Head of caudate nucleus (tissue), 42 donors: ENCODE data around the gene TTC12.

Experiments used
- DNase-seq, 42 donors: peaks; one replicate each; pipeline versions ENCODE4 v3.0.0 to v3.0.0-alpha.2; 2020 to 2021; ENCODE audit warnings: mixed read lengths in 7 of 42
- intact Hi-C: fragments of 100-400 bp; cut with DNase I; formaldehyde crosslinking; loops from one replicate; pipeline ENCODE4 v1.15.0; 2022

The TTC12 gene, protein sequence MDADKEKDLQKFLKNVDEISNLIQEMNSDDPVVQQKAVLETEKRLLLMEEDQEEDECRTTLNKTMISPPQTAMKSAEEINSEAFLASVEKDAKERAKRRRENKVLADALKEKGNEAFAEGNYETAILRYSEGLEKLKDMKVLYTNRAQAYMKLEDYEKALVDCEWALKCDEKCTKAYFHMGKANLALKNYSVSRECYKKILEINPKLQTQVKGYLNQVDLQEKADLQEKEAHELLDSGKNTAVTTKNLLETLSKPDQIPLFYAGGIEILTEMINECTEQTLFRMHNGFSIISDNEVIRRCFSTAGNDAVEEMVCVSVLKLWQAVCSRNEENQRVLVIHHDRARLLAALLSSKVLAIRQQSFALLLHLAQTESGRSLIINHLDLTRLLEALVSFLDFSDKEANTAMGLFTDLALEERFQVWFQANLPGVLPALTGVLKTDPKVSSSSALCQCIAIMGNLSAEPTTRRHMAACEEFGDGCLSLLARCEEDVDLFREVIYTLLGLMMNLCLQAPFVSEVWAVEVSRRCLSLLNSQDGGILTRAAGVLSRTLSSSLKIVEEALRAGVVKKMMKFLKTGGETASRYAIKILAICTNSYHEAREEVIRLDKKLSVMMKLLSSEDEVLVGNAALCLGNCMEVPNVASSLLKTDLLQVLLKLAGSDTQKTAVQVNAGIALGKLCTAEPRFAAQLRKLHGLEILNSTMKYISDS

DNA sequence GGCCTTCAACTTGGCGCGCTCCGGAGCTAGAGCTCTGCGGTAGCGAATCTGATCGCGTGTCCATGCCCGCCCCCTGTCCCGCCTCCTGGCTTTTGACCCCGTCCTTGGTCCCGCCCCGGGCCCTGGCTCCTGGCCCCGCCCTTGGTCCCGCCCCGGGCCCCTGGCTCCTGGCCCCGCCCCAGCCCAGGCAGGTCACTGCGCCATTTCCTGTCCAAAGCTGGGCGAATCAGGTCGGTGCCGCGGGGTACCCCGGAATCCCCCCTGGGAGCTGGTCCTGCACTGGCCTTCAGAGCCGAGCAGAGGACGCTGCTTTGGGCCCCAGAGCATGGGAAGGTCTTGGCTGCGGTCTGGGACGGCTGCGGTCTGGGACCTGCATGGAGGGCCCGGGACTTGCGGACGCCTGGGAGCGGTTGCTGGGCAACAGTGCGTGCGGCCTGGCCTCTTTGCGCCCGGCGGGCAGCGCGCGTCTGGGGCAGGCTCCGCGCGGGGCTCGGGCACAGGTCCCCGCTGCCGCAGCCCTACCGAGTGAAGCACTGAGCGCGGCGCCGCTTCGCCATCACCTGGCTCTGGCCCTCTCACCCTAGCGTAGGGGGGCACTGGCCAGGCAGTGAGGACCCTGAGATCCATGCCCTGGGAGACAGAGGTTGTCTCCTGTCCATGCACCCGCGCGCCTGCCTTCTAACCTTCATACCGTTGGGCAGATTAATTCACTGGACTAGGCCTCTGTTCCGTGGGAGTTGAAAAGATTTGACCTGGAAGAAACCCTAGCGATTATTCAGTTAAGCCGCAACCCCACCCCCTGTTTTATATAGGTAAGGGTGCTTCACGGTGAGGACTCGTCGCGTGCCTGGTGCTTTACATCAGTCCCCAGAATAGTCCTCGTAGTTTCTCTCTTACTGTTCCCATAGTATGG lies at the start of gene TTC12:
TSS of gene TTC12 (plus strand) at position 195 of the 913 bp plus-strand sequence. CDS start 1,675 bp downstream, outside the sequence.
- intact Hi-C loops = no loop called here

DNA sequence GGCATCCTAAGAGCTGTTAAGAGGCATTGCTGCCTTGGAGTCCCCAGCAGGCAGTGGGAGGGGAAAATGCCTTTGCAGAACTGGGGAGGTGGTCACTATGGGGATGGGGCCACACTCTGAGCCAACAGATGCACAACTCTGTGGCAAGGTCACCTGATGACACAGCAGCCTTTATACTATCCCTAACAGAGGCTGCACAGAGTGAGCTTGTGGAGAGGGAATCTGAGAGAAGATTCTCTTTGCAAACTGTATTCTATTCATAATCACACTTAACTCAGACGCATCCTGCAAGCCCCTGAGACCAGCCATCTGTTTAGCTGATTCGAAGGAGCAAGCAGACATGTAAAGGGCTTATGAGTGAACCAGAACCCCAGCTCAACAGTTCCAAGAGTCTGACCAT lies 49.0 kb upstream of the TTC12 start:
- intact Hi-C loops = no loop called here
- DNase-seq = no peak

More for the DNA sequence above, at the start of gene TTC12:
- peak; percentile 85 to 97 (median 92) for DNase-seq

DNA sequence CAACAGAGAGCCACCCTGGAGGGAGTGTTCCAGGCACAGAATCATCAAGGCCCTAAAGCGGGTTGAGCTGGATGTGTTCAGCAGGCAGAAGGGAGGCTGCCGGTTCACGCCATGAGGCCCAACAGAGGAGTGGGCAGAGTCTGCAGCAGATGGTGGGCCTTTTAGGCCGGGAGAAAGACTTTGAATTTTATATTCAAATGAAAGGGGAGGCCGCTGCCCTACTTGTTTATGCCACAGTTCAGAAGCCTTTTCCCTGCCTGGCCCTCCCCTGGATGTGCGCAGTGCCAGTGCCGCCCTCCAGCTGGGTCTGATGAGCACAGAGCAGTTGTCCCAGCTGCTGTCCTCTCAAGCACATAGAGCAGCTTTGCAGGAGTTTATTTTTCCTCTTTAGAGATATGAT lies 46.9 kb upstream of the TTC12 start:
- intact Hi-C loops = no loop called here
- peak; percentile 45 to 89 (median 75) for DNase-seq

DNA sequence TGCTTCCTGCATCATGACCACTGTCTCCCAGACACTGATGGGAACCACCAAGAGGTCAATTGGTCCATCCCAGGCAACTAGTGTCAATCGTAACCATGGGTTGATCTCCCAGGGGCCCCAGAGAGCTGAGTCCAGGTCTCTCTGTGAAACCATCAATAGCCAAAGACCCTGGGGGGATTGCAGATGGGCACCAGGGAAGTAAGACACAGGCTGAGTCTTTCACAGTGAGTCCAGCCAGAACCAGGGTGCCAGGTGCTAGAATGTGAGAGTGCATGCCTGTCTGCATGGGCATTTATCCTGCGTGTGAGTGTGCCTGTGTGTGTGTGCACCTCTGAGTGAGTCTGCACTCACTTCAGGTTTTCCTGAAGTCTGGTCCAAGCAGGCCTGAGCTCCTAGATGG lies 45.3 kb upstream of the TTC12 start:
- DNase-seq = no peak
- intact Hi-C loops = no loop called here

DNA sequence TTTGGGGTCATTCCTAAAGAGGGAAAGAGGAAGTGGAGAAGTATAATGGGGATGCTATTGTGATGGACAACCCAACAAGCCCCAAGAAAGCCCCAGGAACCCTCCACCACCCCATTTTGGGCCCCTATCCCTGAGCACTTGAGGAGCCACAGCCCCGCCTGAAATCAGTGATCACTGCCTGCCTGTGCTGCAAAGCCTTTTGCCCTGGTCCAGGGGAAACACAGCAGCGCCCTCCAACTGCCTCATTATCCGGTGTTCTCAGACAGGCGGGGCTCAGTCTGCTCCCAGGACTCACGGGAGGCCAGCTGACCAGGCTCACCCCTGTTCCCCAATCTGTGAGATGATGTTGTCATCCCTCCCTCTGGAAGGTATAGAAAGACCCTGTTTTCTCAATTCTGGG lies 44.7 kb upstream of the TTC12 start:
- intact Hi-C loops = loop anchor here (10.0 kb wide), 1 partner anchor 305 kb away; the partner anchor contains the start of gene NCAM1
- no peak for DNase-seq

DNA sequence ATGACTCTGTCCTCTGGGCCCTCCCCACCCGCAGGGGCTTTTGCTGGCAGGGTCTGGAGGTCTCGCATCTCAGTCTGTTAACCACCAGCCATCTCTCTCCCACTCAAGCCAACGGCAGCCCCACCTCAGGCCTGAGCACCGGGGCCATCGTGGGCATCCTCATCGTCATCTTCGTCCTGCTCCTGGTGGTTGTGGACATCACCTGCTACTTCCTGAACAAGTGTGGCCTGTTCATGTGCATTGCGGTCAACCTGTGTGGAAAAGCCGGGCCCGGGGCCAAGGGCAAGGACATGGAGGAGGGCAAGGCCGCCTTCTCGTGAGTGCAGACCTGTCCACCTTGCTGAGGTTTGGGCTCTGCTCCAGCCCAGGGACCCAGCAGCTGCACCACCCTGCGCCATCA lies 44.3 kb upstream of the TTC12 start:
- no peak for DNase-seq
- intact Hi-C loops = loop anchor here (10.0 kb wide), 1 partner anchor 305 kb away; the partner anchor contains the start of gene NCAM1

DNA sequence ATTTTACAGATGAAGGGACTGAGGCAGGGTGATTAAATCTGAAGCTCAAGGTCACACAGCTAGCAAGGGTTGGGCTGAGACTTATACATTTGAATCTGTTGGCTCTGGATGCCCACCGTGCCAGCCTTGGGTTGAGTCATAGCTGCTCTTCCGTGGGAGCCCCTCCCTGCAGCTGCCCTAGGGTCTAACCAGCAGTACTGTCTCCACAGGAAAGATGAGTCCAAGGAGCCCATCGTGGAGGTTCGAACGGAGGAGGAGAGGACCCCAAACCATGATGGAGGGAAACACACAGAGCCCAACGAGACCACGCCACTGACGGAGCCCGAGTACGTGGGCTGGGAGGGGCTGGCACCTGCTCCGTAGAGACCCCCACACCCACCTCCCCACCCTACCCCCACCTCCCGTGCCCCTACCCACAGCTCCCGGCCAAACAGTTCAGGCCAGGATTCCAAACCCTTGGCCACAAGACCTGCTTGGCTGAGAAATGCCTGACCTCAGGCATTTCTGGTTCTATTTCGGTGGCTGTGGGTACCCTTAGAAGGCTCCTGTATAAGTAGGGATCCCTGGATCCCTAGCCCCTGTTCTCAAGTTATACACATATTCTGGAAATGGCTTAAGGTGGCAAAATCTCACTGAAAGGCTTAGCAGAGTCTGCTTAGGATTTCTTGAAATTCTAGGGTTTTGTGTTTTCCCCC lies 42.7 kb upstream of the TTC12 start:
- intact Hi-C loops = loop anchor here (10.0 kb wide), 1 partner anchor 307 kb away; the partner anchor contains the start of gene NCAM1

DNA sequence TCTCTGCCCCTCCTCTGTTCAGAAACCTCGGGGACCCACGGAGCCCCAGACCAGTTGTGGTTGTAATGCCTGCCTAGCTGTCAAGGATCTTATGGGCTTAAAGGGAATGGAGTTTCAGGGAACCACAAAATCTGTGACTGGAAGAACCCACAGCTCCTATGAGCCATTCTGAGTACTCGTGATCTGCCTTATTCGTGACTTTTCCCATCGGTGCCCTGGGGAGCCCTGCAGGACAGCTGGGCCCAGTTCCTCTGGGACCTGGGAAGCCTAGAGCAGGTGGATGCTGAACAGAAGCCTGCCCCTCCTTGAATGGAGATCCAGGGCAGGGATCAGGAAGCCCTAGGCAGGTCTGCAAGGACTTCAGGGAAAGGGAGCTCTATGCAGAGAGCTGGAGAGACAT lies 42.1 kb upstream of the TTC12 start:
- intact Hi-C loops = loop anchor here (10.0 kb wide), 1 partner anchor 307 kb away; the partner anchor contains the start of gene NCAM1
- DNase-seq = no peak

More for the DNA sequence above, 42.7 kb upstream of the TTC12 start:
- DNase-seq = no peak

DNA sequence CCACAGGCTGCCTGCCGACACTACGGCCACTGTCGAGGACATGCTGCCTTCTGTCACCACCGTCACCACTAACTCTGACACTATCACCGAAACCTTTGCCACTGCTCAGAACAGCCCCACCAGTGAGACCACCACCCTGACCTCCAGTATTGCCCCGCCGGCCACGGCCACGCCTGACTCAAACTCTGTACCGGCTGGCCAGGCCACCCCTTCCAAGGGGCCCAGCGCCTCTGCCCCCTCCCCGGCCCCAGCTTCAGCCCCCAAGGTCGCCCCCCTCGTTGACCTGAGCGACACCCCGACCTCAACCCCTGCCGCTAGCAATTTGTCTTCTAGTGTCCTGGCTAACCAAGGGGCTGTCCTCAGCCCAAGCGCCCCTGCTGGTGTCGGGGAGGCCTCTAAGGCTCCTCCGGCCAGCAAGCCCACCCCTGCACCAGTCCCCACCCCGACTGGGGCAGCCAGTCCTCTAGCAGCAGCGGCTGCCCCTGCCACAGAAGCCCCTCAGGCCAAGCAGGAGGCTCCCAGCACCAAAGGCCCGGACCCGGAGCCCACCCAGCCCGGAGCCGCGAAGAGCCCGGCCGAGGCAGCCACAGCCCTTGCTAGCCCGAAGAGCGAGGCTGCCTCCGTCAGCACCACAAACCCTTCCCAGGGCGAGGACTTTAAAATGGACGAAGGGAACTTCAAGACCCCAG lies 41.3 kb upstream of the TTC12 start:
- no peak for DNase-seq
- intact Hi-C loops = loop anchor here (10.0 kb wide), 1 partner anchor 308 kb away; the partner anchor contains the start of gene NCAM1

DNA sequence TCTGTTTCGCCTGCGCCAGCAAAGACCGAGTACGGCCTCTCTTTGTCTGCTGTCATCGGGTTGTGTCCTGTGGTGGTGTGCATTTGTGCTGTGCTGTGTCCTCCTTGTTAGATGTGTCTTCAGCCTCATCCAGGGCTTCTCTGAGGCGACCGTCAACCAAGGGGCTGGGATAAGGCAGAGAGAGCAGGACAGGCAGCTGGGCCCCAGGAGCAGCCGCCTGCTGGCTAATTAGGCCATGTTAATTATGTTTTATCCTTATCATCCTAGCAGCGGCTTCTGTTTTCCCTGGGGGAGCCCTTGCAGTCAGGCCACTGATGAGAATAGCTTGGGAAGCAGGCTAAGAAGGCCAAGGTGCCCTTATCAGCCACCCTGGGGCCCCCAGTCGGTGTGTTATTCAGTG lies 40.7 kb upstream of the TTC12 start:
- DNase-seq = no peak

DNA sequence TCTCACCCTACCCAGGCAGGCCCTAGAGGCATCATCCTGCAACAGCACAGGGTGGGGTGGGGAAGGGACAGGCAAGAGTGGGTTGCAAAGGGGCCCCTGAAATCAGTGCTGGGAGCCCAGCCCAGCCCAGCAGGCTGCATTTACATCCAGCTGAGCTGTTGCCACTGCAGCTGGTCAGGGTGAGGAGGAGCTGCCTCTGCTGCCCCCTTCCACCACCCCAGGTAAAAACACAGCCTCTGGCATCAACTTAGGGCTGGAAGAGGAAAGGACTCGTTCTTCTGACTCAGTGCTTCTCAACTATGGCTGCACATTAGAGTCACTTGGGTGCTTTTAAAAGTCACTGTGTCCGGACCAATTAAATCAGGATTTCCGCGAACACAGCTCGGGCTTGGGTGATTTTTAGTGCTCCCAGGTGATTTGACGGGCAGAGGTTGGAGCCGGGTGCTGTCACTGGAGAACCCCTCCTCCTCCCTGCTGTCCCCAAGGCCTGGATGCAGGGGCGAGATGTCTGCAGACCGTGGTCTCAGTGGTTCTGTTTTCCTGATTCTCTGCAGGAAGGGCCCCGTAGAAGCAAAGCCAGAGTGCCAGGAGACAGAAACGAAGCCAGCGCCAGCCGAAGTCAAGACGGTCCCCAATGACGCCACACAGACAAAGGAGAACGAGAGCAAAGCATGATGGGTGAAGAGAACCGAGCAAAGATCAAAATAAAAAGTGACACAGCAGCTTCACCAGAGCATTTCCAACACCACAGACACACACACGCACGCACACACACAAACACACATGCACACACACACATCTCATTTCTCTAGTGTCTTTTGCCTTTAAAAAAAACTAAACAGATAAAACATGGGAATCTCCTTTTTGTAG lies 39.4 kb upstream of the TTC12 start:
- intact Hi-C loops = loop anchor here (10.0 kb wide), 1 partner anchor 310 kb away; the partner anchor contains the start of gene NCAM1
- peak in 32 of 42 donors; percentile 23 to 79 (median 51) for DNase-seq

More for the DNA sequence above, 40.7 kb upstream of the TTC12 start:
- intact Hi-C loops = loop anchor here (10.0 kb wide), 1 partner anchor 309 kb away; the partner anchor contains the start of gene NCAM1

DNA sequence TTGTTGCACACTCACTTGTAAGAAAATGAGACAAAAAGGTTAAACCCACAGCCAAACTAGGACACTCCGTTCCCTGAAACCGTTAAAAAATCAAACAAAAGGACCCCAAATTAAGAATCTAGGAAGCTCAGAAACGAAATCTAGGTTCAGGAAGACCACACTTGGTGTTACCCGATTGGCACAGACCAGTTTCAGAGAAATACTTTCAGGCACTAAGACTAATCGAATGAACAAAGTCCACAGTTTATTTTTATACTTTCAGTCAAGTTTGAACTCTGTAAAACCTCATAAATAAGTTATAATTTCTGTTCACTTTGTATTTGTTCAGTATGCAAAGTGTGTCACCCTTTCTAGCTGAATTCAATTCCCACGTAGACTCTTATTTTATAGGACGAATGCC lies 38.8 kb upstream of the TTC12 start:
- DNase-seq = no peak
- intact Hi-C loops = loop anchor here (10.0 kb wide), 1 partner anchor 311 kb away; the partner anchor contains the start of gene NCAM1

DNA sequence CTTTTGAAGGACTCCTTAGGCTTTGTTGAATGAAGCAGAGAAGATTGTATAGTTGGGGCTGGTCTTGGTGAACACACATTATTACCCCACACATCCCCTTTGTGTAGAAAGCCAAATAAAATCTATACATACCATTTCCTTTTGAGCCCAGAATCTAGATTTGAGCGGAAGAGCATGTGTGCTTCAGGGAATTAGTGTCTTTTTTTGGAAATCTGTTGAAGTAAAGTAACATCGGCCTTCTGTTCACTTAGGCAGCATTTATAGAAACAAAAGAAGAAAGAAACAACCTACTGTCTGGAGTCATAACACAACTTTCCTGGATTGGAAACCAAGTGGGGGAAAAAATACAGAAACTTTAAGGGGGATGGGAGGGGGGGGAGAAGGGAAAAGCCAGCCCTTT lies 37.9 kb upstream of the TTC12 start:
- intact Hi-C loops = loop anchor here (10.0 kb wide), 1 partner anchor 312 kb away; the partner anchor contains the start of gene NCAM1

DNA sequence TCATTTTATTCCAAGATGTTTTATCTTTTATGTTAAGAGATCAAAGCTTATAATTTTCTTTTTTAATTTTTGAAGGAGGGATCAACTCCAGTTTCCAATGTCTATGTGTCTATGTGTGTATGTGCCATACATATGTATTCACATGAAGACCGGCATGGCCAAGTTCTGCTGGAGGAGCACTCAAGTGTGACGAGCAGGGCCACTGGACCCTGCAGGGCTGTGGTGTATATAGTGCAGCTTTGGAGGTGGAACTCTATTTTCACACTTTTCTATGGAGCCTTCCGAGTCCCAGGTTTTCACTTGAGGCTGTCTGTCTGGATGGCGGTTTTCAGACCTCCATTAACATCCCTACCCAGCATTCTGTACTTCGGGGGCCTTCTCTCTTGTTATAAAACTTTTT lies 36.5 kb upstream of the TTC12 start:
- intact Hi-C loops = loop anchor here (10.0 kb wide), 1 partner anchor 313 kb away; the partner anchor contains the start of gene NCAM1
- DNase-seq = no peak

More for the DNA sequence above, 37.9 kb upstream of the TTC12 start:
- no peak for DNase-seq

DNA sequence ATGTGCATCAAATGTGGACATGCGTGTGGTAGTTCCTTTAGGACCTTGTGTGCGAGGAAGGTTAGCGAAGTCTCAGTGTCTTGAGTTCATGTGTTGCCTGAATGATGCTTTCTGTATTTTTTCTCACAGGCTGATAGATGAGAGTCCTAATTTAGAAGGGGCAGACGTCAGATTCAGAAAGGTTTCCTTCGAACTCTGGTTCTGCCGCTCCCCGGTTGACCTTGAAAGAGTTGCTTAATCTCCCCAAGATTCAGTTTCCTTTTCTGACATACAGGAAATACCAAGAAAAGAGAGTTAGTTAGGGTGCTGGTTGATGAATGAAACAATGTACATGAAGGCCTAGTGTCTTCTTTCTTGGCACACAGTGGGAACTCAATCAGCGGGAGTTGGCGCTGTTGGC lies 35.9 kb upstream of the TTC12 start:
- intact Hi-C loops = loop anchor here (10.0 kb wide), 1 partner anchor 314 kb away; the partner anchor contains the start of gene NCAM1
- no peak for DNase-seq

DNA sequence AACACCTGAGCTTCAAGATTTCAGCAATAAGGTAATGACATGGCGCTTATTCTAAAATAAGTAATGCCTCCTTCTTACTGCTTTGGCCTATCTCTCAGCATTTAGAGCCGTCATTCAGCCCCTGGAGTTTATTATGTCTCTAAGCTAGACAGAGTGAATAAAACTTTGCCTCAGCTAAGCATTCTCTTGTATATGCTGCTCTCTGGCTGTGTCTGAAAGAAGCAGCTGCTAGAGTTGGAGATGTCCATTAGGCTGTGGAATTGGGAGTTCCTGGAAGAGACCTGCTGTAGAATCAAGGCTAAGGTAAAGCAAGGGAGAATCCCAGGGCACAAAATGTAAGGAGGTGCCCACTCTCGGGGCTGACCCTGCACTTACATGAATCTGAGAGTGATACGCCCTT lies 35.5 kb upstream of the TTC12 start:
- intact Hi-C loops = loop anchor here (10.0 kb wide), 1 partner anchor 314 kb away; the partner anchor contains the start of gene NCAM1
- peak in 1 of 42 donors; percentile 55 for DNase-seq
